Right lobe of liver (tissue), 4 donors: ENCODE results near the gene PRXL2A.

ENCODE experiments used
- POLR2A ChIP-seq: fragments of 450-650 bp; IDR thresholded peaks from one replicate; pipeline ENCODE4 v1.6.1; 2017; ENCODE audit warnings: antibody characterized with exemption, mild to moderate bottlenecking
- TF ChIP-seq, protein P1 (sequence below), 4 donors: fragments of 200-600 bp in 3 of 4; fragments of 450-650 bp in 1 of 4; IDR thresholded peaks; one replicate each; pipeline versions ENCODE4 v1.5.1 to v1.8.0; 2016 to 2022; ENCODE audit warnings: antibody characterized with exemption in 4 of 4, mild to moderate bottlenecking in 2 of 4
- donor health status: DM: no; HTN: no; CAD: no.
- donor health status: DM: no; HTN: no; CAD: no.
- donor health status: DM: no; HTN: yes; CAD: no.

DNA sequence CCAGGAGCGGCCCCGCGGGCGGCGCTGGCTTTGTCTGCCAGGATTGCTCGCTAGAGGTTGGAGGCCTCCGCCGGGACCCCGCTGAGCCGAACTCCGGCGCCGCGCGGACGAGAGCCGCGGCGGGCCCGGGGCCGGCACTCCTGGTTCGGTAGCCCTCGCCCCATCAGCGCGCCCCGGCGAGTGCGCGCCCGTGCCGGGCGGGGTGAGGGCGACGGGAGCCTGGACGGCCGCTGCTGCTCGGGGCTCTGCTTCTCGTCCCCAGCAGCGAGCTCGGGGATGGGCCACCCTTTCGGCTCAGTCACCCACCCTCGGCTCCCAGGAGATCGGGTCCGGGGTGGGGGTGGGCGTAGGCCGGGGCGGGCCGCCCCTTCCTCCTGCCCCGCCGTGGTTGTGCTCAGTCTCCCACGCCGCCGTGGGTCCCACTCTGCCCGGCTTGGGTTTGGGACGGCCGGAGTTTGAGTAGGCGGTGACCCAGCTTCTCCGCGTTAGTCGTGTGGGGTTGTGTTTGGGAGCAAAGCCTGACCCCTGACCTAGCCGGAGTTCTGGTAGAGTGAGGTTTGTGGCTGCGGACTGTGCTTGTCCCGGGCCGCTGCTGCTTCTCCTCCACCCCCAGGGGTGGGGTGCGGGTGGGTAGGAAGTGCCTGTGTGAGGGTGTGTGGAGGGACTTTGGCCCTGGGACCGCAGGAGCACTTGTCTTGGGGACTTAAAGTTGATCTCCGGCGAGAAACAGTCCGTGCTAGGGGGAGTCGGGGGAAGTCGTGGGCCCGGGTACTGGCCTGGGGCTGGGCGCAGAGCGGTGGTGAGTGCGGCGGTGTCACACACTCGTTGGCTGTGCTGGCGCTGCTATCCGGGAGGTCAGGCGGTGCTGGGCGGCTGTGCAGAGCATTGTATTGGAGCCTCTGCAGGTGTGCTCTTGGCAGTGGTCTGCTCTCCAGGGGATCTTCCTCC lies 46.4 kb downstream of the PRXL2A start:
- TF ChIP-seq, protein P1, sequence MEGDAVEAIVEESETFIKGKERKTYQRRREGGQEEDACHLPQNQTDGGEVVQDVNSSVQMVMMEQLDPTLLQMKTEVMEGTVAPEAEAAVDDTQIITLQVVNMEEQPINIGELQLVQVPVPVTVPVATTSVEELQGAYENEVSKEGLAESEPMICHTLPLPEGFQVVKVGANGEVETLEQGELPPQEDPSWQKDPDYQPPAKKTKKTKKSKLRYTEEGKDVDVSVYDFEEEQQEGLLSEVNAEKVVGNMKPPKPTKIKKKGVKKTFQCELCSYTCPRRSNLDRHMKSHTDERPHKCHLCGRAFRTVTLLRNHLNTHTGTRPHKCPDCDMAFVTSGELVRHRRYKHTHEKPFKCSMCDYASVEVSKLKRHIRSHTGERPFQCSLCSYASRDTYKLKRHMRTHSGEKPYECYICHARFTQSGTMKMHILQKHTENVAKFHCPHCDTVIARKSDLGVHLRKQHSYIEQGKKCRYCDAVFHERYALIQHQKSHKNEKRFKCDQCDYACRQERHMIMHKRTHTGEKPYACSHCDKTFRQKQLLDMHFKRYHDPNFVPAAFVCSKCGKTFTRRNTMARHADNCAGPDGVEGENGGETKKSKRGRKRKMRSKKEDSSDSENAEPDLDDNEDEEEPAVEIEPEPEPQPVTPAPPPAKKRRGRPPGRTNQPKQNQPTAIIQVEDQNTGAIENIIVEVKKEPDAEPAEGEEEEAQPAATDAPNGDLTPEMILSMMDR (IDR thresholded peaks at IDR 0.05) = no peak
- TF ChIP-seq POLR2A = no peak
